CD4-positive, alpha-beta memory T cell (primary cell): ENCODE measurements around the gene FKBP3. TPM values are rescaled to one million over a fixed set of nuclear protein-coding genes. Genes with fewer than 3 reads are reported as not detected.
"Not testable (repeated sequence)": the region's sequence is repeated elsewhere in the genome, so short reads cannot be mapped to it uniquely, and the experiment has no call there.

Experiments
- CTCF ChIA-PET: fragments of 350-600 bp; sonication (Branson Sonifier 250); formaldehyde crosslinking; loops from one replicate; lab custom pipeline; 2021; ENCODE audit warnings: inconsistent platforms; ENCODE audit not compliant: partially characterized antibody; lab: Charles Lee
- POLR2A ChIA-PET: fragments of 350-600 bp; sonication (Branson Sonifier 250); formaldehyde crosslinking; loops from one replicate; lab custom pipeline; 2021; ENCODE audit not compliant: partially characterized antibody; lab: Charles Lee
- DNase-seq, 5 donors: peaks; one replicate each; pipeline versions ENCODE4 v3.0.0 to v3.0.0-alpha.2; 2020 to 2022; ENCODE audit warnings: mixed read lengths in 1 of 5
- H3K27ac ChIP-seq: one replicate; pipeline ENCODE4 v1.7.0; 2013; ENCODE audit warnings: low read depth, low read length
- H3K27me3 ChIP-seq: 2 replicates; pipeline ENCODE4 v1.7.0; 2013; ENCODE audit warnings: mild to moderate bottlenecking, low read length, moderate library complexity; ENCODE audit not compliant: insufficient read depth
- H3K36me3 ChIP-seq: 2 replicates; pipeline ENCODE4 v1.7.0; 2013; ENCODE audit warnings: mild to moderate bottlenecking, low read length, moderate library complexity; ENCODE audit not compliant: insufficient read depth
- H3K4me1 ChIP-seq: 2 replicates; pipeline ENCODE4 v1.7.0; 2013; ENCODE audit warnings: mild to moderate bottlenecking, low read length, moderate library complexity; ENCODE audit not compliant: insufficient read depth
- H3K4me3 ChIP-seq, 2 donors: one replicate each; pipeline ENCODE4 v1.7.0; 2013; ENCODE audit warnings: low read length in 2 of 2, mild to moderate bottlenecking in 1 of 2
- H3K9me3 ChIP-seq, 2 donors: one replicate each; pipeline ENCODE4 v1.7.0; 2013; ENCODE audit warnings: low read length in 2 of 2, control low read depth in 1 of 2; ENCODE audit not compliant: control insufficient read depth in 1 of 2
- H3K27ac Mint-ChIP-seq, 7 donors: one replicate each; pipeline ENCODE4 v1.8.0; 2020 to 2021; ENCODE audit warnings: mixed read lengths in 7 of 7, mild to moderate bottlenecking in 6 of 7, inconsistent platforms in 3 of 7, moderate library complexity in 3 of 7
- H3K27me3 Mint-ChIP-seq, 2 donors: one replicate each; pipeline ENCODE4 v1.8.0; 2020 to 2021; ENCODE audit warnings: mixed read lengths in 2 of 2
- H3K36me3 Mint-ChIP-seq, 2 donors: one replicate each; pipeline ENCODE4 v1.8.0; 2020 to 2021; ENCODE audit warnings: mixed read lengths in 2 of 2, inconsistent platforms in 1 of 2, mild to moderate bottlenecking in 1 of 2
- H3K4me1 Mint-ChIP-seq, 4 donors: one replicate each; pipeline ENCODE4 v1.8.0; 2020 to 2021; ENCODE audit warnings: mixed read lengths in 4 of 4, mild to moderate bottlenecking in 1 of 4
- H3K4me3 Mint-ChIP-seq, 8 donors: one replicate each; pipeline ENCODE4 v1.8.0; 2020 to 2021; ENCODE audit warnings: mixed read lengths in 8 of 8, mild to moderate bottlenecking in 7 of 8, moderate library complexity in 6 of 8, inconsistent platforms in 3 of 8
- H3K9me3 Mint-ChIP-seq, 8 donors: one replicate each; pipeline ENCODE4 v1.8.0; 2020 to 2021; ENCODE audit warnings: mixed read lengths in 8 of 8, mild to moderate bottlenecking in 5 of 8, inconsistent platforms in 3 of 8, moderate library complexity in 1 of 8
- intact Hi-C: fragments of 100-400 bp; cut with micrococcal nuclease; formaldehyde crosslinking; loops from one replicate; pipeline ENCODE4 v1.15.1; 2023
- polyA plus RNA-seq, 2 donors: library from polyadenylated mRNA; unstranded; fragments of 300-500 nt; fragmentation: Illumina TruSeq; gene quantifications; one replicate each; pipeline ENCODE4 v1.2.3, GENCODE V29; 2021
- total RNA-seq, 2 experiments: library from RNA; stranded (reverse); gene quantifications; one replicate each; pipeline ENCODE4 v1.2.3, GENCODE V29; 2021

Gene FKBP3
- total and polyA plus RNA-seq, 4 experiments from 2014 or later = 57.0 to 101 (median 63.3) TPM

DNA sequence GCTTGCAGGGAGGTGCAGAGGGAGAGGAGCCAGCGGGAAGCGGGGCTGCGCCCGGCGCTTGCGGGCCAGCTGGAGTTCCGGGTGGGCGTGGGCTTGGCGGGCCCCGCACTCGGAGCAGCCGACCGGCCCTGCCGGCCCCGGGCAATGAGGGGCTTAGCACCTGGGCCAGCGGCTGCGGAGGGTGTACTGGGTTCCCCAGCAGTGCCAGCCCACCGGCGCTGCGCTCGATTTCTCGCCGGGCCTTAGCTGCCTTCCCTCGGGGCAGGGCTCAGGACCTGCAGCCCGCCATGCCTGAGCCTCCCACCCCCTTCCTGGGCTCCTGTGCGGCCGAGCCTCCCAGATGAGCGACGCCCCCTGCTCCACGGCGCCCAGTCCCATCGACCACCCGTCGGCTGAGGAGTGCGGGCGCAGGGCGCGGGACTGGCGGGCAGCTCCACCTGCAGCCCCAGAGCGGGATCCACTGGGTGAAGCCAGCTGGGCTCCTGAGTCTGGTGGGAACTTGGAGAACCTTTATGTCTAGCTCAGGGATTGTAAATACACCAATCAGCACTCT lies 53.8 kb downstream of the FKBP3 start:
- H3K9me3 ChIP-seq, H3K9me3 Mint-ChIP-seq, H3K36me3 Mint-ChIP-seq, H3K4me3 Mint-ChIP-seq, H3K27ac Mint-ChIP-seq, H3K27me3 Mint-ChIP-seq, CTCF ChIA-PET, H3K27me3 ChIP-seq, DNase-seq, intact Hi-C loops, H3K4me3 ChIP-seq, H3K36me3 ChIP-seq, H3K27ac ChIP-seq: not testable (repeated sequence)
- peaks cover 13 to 25% (median 19%) of the 10 kb centered on the region in 4 donors for H3K4me1 Mint-ChIP-seq
- POLR2A ChIA-PET = interaction anchor here (1.0 kb wide), 1 partner anchor 119 kb away, joined by 4 read pairs; the partner anchor contains the start of genes KLHL28 and TOGARAM1
- peaks cover 18% of the 10 kb centered on the region for H3K4me1 ChIP-seq

DNA sequence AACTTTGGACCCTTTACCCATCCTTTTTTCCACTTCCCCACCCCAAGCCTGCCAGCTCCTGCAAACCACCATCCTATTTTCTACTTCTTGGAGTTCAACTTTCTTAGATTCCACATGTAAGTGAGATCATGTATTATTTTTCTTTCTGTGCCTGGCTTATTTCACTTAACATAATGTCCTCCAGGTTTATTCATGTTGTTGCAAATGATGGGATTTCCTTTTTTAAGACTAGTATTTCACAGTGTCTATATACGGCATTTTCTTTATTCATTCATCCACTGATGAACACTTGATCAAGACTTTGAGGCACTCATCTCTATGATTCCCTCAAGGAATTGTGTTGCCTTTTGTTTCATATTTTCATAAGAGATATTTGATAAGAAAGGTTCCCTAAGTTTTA lies 56.0 kb downstream of the FKBP3 start:
- ChIA-PET CTCF (interaction anchor here (1.1 kb wide), 1 partner anchor 18 kb away, joined by 3 read pairs; no protein-coding TSS in a partner anchor), POLR2A (no interaction called here)
- DNase-seq = no peak
- no peak overlapping the region for H3K4me3 Mint-ChIP-seq
- no peaks in the 10 kb centered on the region for H3K36me3 Mint-ChIP-seq
- peaks cover 2 to 6% (median 4%) of the 10 kb centered on the region in 4 donors for H3K4me1 Mint-ChIP-seq
- H3K36me3 ChIP-seq = no peaks in the 10 kb centered on the region
- H3K4me3 ChIP-seq = no peak overlapping the region
- no peak overlapping the region for H3K27ac ChIP-seq
- no peaks in the 10 kb centered on the region for H3K9me3 ChIP-seq
- intact Hi-C loops = no loop called here
- peaks cover 0 to 2% (median 0%) of the 10 kb centered on the region in 8 donors for H3K9me3 Mint-ChIP-seq
- peaks cover 4% of the 10 kb centered on the region for H3K4me1 ChIP-seq
- H3K27me3 ChIP-seq = no peaks in the 10 kb centered on the region
- no peaks in the 10 kb centered on the region for H3K27me3 Mint-ChIP-seq
- H3K27ac Mint-ChIP-seq = peak overlapping the region in 1 of 7 donors; percentile 16

DNA sequence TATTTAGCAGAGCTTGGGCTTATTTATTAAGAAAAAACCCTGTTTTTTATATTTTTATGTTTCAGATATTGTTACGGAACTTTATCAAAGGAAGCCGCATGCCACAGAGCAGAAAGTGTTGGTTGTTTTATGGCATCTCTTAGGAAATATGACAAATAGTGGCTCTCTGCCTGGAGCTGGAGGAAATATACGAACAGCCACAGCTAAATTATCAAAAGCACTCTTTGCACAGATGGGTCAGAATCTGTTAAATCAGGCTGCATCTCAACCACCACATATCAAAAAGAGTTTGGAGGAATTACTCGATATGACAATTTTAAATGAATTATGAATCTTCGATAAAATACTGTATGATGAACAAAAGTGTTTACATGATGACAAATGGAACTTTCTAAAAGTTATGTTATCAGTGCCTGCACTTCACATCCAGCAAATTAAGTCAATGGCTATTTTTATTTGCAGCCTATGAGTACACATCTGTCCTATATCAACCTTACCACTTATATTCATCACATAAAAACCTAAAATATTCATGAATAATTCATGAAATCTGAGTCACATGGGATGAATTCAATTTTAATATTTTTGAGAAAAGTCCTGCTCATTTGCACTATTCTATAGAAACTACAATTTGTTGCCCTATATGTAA lies 60.9 kb downstream of the FKBP3 start:
- POLR2A ChIA-PET = no interaction called here
- no peak overlapping the region for H3K27ac ChIP-seq

DNA sequence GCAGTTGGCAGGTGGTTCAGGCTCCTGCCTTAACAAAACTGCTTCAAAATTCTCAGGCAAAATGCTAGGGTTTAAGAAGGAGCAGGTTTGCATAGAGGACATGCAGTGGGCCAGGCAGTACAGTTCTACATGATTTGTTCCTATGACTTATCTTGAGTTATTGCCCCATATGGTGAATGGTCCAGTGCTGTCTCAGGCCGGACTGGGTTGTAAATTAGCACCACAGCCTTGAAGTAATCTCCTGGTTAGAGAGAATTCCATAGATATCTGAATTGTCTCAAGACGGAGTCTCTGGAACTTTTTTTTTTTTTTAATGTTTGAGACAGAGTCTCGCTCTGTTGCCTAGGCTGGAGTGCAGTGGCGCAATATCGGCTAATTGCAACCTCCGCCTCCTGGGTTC lies 62.2 kb downstream of the FKBP3 start:
- no peak overlapping the region for H3K27ac Mint-ChIP-seq
- peaks cover 2 to 3% of the 10 kb centered on the region in 2 donors for H3K36me3 Mint-ChIP-seq
- no peak overlapping the region for H3K27ac ChIP-seq
- no peak overlapping the region for H3K4me3 ChIP-seq
- ChIA-PET POLR2A (no interaction called here), CTCF (interaction anchor here (1.3 kb wide), 1 partner anchor 19 kb away, joined by 7 read pairs; no protein-coding TSS in a partner anchor)
- no peaks in the 10 kb centered on the region for H3K9me3 ChIP-seq
- H3K9me3 Mint-ChIP-seq = no peaks in the 10 kb centered on the region
- no peaks in the 10 kb centered on the region for H3K4me1 ChIP-seq
- H3K4me3 Mint-ChIP-seq = no peak overlapping the region
- DNase-seq = no peak
- H3K27me3 Mint-ChIP-seq = no peaks in the 10 kb centered on the region
- no peaks in the 10 kb centered on the region for H3K36me3 ChIP-seq
- H3K4me1 Mint-ChIP-seq = no peaks in the 10 kb centered on the region
- intact Hi-C loops = no loop called here
- H3K27me3 ChIP-seq = no peaks in the 10 kb centered on the region

More for the DNA sequence above, 60.9 kb downstream of the FKBP3 start:
- DNase-seq = no peak
- no peaks in the 10 kb centered on the region for H3K27me3 Mint-ChIP-seq
- no peaks in the 10 kb centered on the region for H3K9me3 Mint-ChIP-seq
- no peak overlapping the region for H3K27ac Mint-ChIP-seq
- H3K27me3 ChIP-seq = no peaks in the 10 kb centered on the region
- H3K36me3 ChIP-seq = no peaks in the 10 kb centered on the region
- intact Hi-C loops = no loop called here
- H3K9me3 ChIP-seq = no peaks in the 10 kb centered on the region
- H3K4me3 ChIP-seq = no peak overlapping the region
- no peak overlapping the region for H3K4me3 Mint-ChIP-seq
- CTCF ChIA-PET = no interaction called here
- H3K4me1 Mint-ChIP-seq = no peaks in the 10 kb centered on the region
- H3K36me3 Mint-ChIP-seq = peaks cover 2 to 3% of the 10 kb centered on the region in 2 donors
- H3K4me1 ChIP-seq = no peaks in the 10 kb centered on the region

DNA sequence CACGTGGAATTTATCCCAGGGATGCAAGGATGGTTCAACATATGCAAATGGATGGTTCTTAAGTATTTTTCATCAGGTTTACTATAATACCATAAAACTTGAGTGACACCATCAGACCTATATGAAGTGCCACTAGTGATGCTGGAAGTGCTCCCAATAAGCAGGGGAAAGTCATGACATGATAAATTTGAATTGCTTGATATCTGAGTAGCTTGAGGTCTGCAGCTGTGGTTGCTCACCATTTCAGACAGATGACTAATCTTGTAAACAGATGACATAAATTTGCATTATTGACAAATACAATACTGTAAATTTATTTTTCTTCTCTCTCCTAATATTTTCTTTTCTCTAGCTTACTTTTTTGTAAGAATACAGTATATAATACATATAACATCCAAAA lies 64.1 kb downstream of the FKBP3 start:
- POLR2A ChIA-PET = no interaction called here
- Histone ChIP-seq H3K27me3 (no peaks in the 10 kb centered on the region), H3K4me3 (no peak overlapping the region), H3K36me3 (peaks cover 3% of the 10 kb centered on the region), H3K4me1 (no peaks in the 10 kb centered on the region), H3K27ac (no peak overlapping the region), H3K9me3 (no peaks in the 10 kb centered on the region)
- H3K27ac Mint-ChIP-seq = no peak overlapping the region
- CTCF ChIA-PET = no interaction called here
- no peaks in the 10 kb centered on the region for H3K9me3 Mint-ChIP-seq
- intact Hi-C loops = no loop called here
- no peak overlapping the region for H3K4me3 Mint-ChIP-seq
- peaks cover 2 to 6% of the 10 kb centered on the region in 2 donors for H3K36me3 Mint-ChIP-seq
- no peak for DNase-seq
- no peaks in the 10 kb centered on the region for H3K4me1 Mint-ChIP-seq
- H3K27me3 Mint-ChIP-seq = no peaks in the 10 kb centered on the region

DNA sequence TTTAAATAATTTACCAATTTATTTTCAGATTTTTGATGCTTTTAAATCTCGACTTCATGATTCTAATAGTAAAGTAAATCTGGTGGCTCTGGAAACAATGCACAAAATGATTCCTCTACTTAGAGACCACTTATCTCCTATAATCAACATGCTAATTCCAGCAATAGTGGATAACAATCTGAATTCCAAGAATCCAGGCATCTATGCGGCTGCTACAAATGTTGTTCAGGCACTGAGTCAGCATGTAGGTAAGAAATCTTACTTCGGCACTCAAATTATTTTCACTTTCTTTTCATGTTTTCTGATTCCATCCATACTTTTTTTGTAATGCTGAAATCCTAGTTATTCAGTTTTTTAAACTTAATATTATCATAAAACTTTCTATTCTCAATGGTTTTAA lies 65.9 kb downstream of the FKBP3 start:
- H3K4me1 ChIP-seq = no peaks in the 10 kb centered on the region
- no peak for DNase-seq
- ChIA-PET CTCF (no interaction called here), POLR2A (interaction anchor here (0.5 kb wide), 1 partner anchor 46 kb away, joined by 4 read pairs; no protein-coding TSS in a partner anchor)
- Mint-ChIP-seq H3K36me3 (peaks cover 2 to 10% of the 10 kb centered on the region in 2 donors), H3K4me3 (no peak overlapping the region), H3K27ac (no peak overlapping the region), H3K4me1 (no peaks in the 10 kb centered on the region), H3K9me3 (no peaks in the 10 kb centered on the region), H3K27me3 (no peaks in the 10 kb centered on the region)
- H3K9me3 ChIP-seq = no peaks in the 10 kb centered on the region
- no peaks in the 10 kb centered on the region for H3K27me3 ChIP-seq
- no peak overlapping the region for H3K4me3 ChIP-seq
- intact Hi-C loops = no loop called here
- peaks cover 3% of the 10 kb centered on the region for H3K36me3 ChIP-seq
- no peak overlapping the region for H3K27ac ChIP-seq

DNA sequence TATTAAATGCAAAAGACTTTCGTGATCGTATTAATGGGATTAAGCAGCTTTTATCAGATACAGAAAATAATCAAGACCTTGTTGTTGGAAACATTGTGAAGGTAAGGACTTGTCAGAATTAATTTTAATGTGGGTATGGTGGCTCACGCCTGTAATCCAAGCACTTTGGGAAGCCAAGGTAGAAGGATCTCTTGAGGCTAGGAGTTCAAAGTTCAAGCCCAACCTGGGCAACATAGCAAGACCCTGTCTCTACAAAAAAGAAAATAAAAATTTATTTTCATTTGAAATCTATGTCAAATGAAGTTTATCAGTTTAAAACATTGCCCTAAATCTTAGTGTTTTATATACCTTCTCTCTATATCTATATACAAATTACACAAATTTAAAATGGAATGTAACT lies 67.6 kb downstream of the FKBP3 start:
- Histone ChIP-seq H3K4me3 (no peak overlapping the region), H3K27ac (no peak overlapping the region), H3K36me3 (peaks cover 3% of the 10 kb centered on the region), H3K4me1 (no peaks in the 10 kb centered on the region), H3K27me3 (no peaks in the 10 kb centered on the region), H3K9me3 (no peaks in the 10 kb centered on the region)
- no peak for DNase-seq
- Mint-ChIP-seq H3K27ac (no peak overlapping the region), H3K27me3 (no peaks in the 10 kb centered on the region), H3K4me3 (no peak overlapping the region), H3K36me3 (peaks cover 2 to 10% of the 10 kb centered on the region in 2 donors), H3K4me1 (no peaks in the 10 kb centered on the region), H3K9me3 (no peaks in the 10 kb centered on the region)
- CTCF ChIA-PET = no interaction called here
- intact Hi-C loops = no loop called here
- POLR2A ChIA-PET = no interaction called here
